T follicular helper cell (primary cell): ENCODE results near the gene EMSY.

ENCODE experiments used
- DNase-seq: peaks from one replicate; pipeline ENCODE4 v3.0.0-alpha.2; 2020; ENCODE audit warnings: low read depth

The EMSY gene

GRCh38 chr11:76523786-76524436, 79.1 kb downstream of the EMSY start:
- DNase-seq: no peak

GRCh38 chr11:76524461-76524860, 79.6 kb downstream of the EMSY start:
- no peak for DNase-seq

GRCh38 chr11:76524919-76525318, 80.1 kb downstream of the EMSY start:
- no peak for DNase-seq

GRCh38 chr11:76526878-76527277, 82.1 kb downstream of the EMSY start:
- DNase-seq: no peak

GRCh38 chr11:76542436-76542835, 97.6 kb downstream of the EMSY start:
- DNase-seq: no peak

- no peak for DNase-seq
Observed at GRCh38 chr11:76543006-76543703, 98.3 kb downstream of the EMSY start.

GRCh38 chr11:76550781-76551180, 106.0 kb downstream of the EMSY start:
- no peak for DNase-seq

GRCh38 chr11:76551400-76551799, 106.6 kb downstream of the EMSY start:
- DNase-seq: no peak

- DNase-seq: no peak
Observed at GRCh38 chr11:76552987-76553386, 108.2 kb downstream of the EMSY start.

GRCh38 chr11:76553554-76554476, 109.0 kb downstream of the EMSY start:
- no peak for DNase-seq

GRCh38 chr11:76554767-76555166, 109.9 kb downstream of the EMSY start:
- DNase-seq: no peak

- DNase-seq: no peak
Observed at GRCh38 chr11:76557466-76557865, 112.6 kb downstream of the EMSY start.

GRCh38 chr11:76558473-76558872, 113.7 kb downstream of the EMSY start:
- no peak for DNase-seq

GRCh38 chr11:76558891-76559290, 114.1 kb downstream of the EMSY start:
- no peak for DNase-seq

- no peak for DNase-seq
Observed at GRCh38 chr11:76559346-76559745, 114.5 kb downstream of the EMSY start.

- no peak for DNase-seq
Observed at GRCh38 chr11:76560219-76560618, 115.4 kb downstream of the EMSY start.

- DNase-seq: no peak
Observed at GRCh38 chr11:76561245-76561644, 116.4 kb downstream of the EMSY start.

GRCh38 chr11:76562541-76562940, 117.7 kb downstream of the EMSY start:
- DNase-seq: no peak

GRCh38 chr11:76564364-76564763, 119.5 kb downstream of the EMSY start:
- no peak for DNase-seq

GRCh38 chr11:76566811-76567210, 122.0 kb downstream of the EMSY start:
- DNase-seq: no peak

- no peak for DNase-seq
Observed at GRCh38 chr11:76567261-76567660, 122.4 kb downstream of the EMSY start.

GRCh38 chr11:76568139-76568538, 123.3 kb downstream of the EMSY start:
- no peak for DNase-seq

- DNase-seq: no peak
Observed at GRCh38 chr11:76568621-76569020, 123.8 kb downstream of the EMSY start.
